A673 (cell line): ENCODE measurements around the gene ABCB7. TPM values are rescaled to one million over a fixed set of nuclear protein-coding genes. Genes with fewer than 3 reads are reported as not detected.
"Not testable (repeated sequence)": the region's sequence is repeated elsewhere in the genome, so short reads cannot be mapped to it uniquely, and the experiment has no call there.

Experiments
- BruUV-seq: library from RNA; stranded (reverse); fragments of 400-500 nt; replicated peaks from 2 replicates; lab custom pipeline; 2021; lab: Mats Ljungman, UMichigan
- CTCF ChIA-PET: fragments of 300-600 bp; sonication (Branson Sonifier 250); formaldehyde crosslinking; loops from one replicate; lab custom pipeline; 2022; ENCODE audit warnings: antibody characterized with exemption; lab: Charles Lee
- POLR2A ChIA-PET: fragments of 300-600 bp; sonication (Branson Sonifier 250); formaldehyde crosslinking; loops from one replicate; lab custom pipeline; 2022; ENCODE audit warnings: antibody characterized with exemption; ENCODE audit not compliant: low non-redundant PET; lab: Charles Lee
- DNase-seq: peaks from one replicate; pipeline ENCODE4 v3.0.0-alpha.2; 2015; ENCODE audit warnings: low spot score
- H3K27ac ChIP-seq: fragments of 200-600 bp; sonication (generic); 2 replicates; pipeline ENCODE4 v1.5.1; 2016; ENCODE audit warnings: mixed run types, low read depth, mild to moderate bottlenecking, mixed read lengths, antibody characterized with exemption, low read length; ENCODE audit not compliant: poor library complexity, severe bottlenecking
- H3K27me3 ChIP-seq: fragments of 200-600 bp; sonication (generic); replicated peaks from 2 replicates; pipeline ENCODE4 v1.6.1; 2017; ENCODE audit warnings: mixed run types, low read depth, mild to moderate bottlenecking, mixed read lengths, antibody characterized with exemption, low read length; ENCODE audit not compliant: insufficient read depth, poor library complexity
- H3K36me3 ChIP-seq: fragments of 200-600 bp; sonication (generic); 2 replicates; pipeline ENCODE4 v1.6.1; 2016; ENCODE audit warnings: mixed run types, mild to moderate bottlenecking, mixed read lengths, antibody characterized with exemption, low read length; ENCODE audit not compliant: insufficient read depth, poor library complexity, severe bottlenecking
- H3K4me1 ChIP-seq: fragments of 200-600 bp; sonication (generic); 2 replicates; pipeline ENCODE4 v1.6.1; 2017; ENCODE audit warnings: mixed run types, mild to moderate bottlenecking, mixed read lengths, antibody characterized with exemption, low read length; ENCODE audit not compliant: insufficient read depth, poor library complexity, severe bottlenecking
- H3K4me3 ChIP-seq: fragments of 200-600 bp; sonication (generic); 2 replicates; pipeline ENCODE4 v1.5.1; 2016; ENCODE audit warnings: low read depth, mixed run types, mild to moderate bottlenecking, mixed read lengths, low read length; ENCODE audit not compliant: poor library complexity, severe bottlenecking
- H3K9me3 ChIP-seq: fragments of 200-600 bp; sonication (generic); 2 replicates; pipeline ENCODE4 v1.6.1; 2016; ENCODE audit warnings: mixed run types, low read depth, mild to moderate bottlenecking, mixed read lengths, antibody characterized with exemption, low read length; ENCODE audit not compliant: poor library complexity, severe bottlenecking
- CTCF ChIP-seq: fragments of 300-800, 200-600 bp; sonication (generic); conservative IDR thresholded peaks from 2 replicates; pipeline ENCODE4 v1.5.1; 2017; ENCODE audit warnings: low read depth, mild to moderate bottlenecking, antibody characterized with exemption, low read length, moderate library complexity, mixed read lengths
- EZH2 ChIP-seq: fragments of 200-600 bp; sonication (generic); IDR thresholded peaks from 2 replicates; pipeline ENCODE4 v1.6.1; 2017; ENCODE audit warnings: borderline replicate concordance, low read depth, mild to moderate bottlenecking, mixed read lengths, antibody characterized with exemption, low read length; ENCODE audit not compliant: poor library complexity, severe bottlenecking
- intact Hi-C: fragments of 100-400 bp; cut with micrococcal nuclease; formaldehyde crosslinking; loops from one replicate; pipeline ENCODE4 v1.10.0; 2022; ENCODE audit not compliant: unreplicated experiment
- total RNA-seq: library from RNA; stranded (reverse); gene quantifications from 2 replicates; pipeline ENCODE4 v1.2.3, GENCODE V29; 2021

ABCB7 gene
- total RNA-seq, 1 experiment from 2014 or later = 28.8 TPM

- CTCF ChIA-PET = no interaction called here
- Histone ChIP-seq H3K4me1 (no peaks in the 10 kb centered on the region), H3K27ac (no peak overlapping the region), H3K4me3 (no peak overlapping the region), H3K9me3 (no peaks in the 10 kb centered on the region), H3K36me3 (no peaks in the 10 kb centered on the region), H3K27me3 (no peaks in the 10 kb centered on the region)
- TF ChIP-seq EZH2 = no peak
- no peak for TF ChIP-seq CTCF
- intact Hi-C loops = no loop called here
- POLR2A ChIA-PET = no interaction called here
- no TSS peak for BruUV-seq
- DNase-seq = no peak
Measured at GRCh38 chrX:75131973-75132627, 24.0 kb downstream of the ABCB7 start.

GRCh38 chrX:75129069-75129468 lies 27.0 kb downstream of the ABCB7 start:
- H3K27me3 ChIP-seq, DNase-seq, POLR2A ChIA-PET, H3K36me3 ChIP-seq, H3K27ac ChIP-seq, H3K4me1 ChIP-seq, CTCF ChIA-PET, H3K9me3 ChIP-seq, BruUV-seq, H3K4me3 ChIP-seq, intact Hi-C loops: not testable (repeated sequence)

GRCh38 chrX:75118296-75118695 lies 37.8 kb downstream of the ABCB7 start:
- Histone ChIP-seq H3K27me3 (no peaks in the 10 kb centered on the region), H3K4me1 (no peaks in the 10 kb centered on the region), H3K27ac (no peak overlapping the region), H3K4me3 (no peak overlapping the region), H3K36me3 (no peaks in the 10 kb centered on the region), H3K9me3 (peaks cover 4% of the 10 kb centered on the region)
- ChIA-PET POLR2A (no interaction called here), CTCF (no interaction called here)
- DNase-seq = no peak
- TF ChIP-seq EZH2 = no peak
- TF ChIP-seq CTCF = no peak
- no TSS peak for BruUV-seq
- intact Hi-C loops = no loop called here

GRCh38 chrX:75115707-75116413 lies 40.2 kb downstream of the ABCB7 start:
- DNase-seq = no peak
- H3K27ac ChIP-seq = no peak overlapping the region
- intact Hi-C loops = loop anchor here (2.0 kb wide), 1 partner anchor 25 kb away; no protein-coding TSS in a partner anchor
- BruUV-seq = no TSS peak
- no peaks in the 10 kb centered on the region for H3K4me1 ChIP-seq
- TF ChIP-seq CTCF (no peak), EZH2 (no peak)
- no peaks in the 10 kb centered on the region for H3K36me3 ChIP-seq
- ChIA-PET POLR2A (no interaction called here), CTCF (no interaction called here)
- peaks cover 4% of the 10 kb centered on the region for H3K9me3 ChIP-seq
- H3K27me3 ChIP-seq = no peaks in the 10 kb centered on the region
- H3K4me3 ChIP-seq = no peak overlapping the region
